Measurements from ENCODE around the gene SPTBN2. TPM values are rescaled to one million over a fixed set of nuclear protein-coding genes. Genes with fewer than 3 reads are reported as not detected.

The SPTBN2 gene
- total RNA-seq, 2 experiments from 2014 or later, result 0.18 to 0.25 TPM

- CTCF ChIA-PET, result interaction anchor here (0.8 to 8.3 kb wide), 2 partner anchors 141 to 147 kb away, joined by 3 to 68 read pairs; no protein-coding TSS in a partner anchor
- Mint-ChIP-seq H3K36me3 (ENCODE audit: low read depth) (no peaks in the 10 kb centered on the region), H3K4me3 (no peak overlapping the region), H3K4me1 (no peaks in the 10 kb centered on the region), H3K9me3 (no peaks in the 10 kb centered on the region), H3K27ac (no peak overlapping the region), H3K27me3 (no peaks in the 10 kb centered on the region)
- POLR2A ChIA-PET, result no interaction called here
- DNase-seq, result no peak
Measured at GRCh38 chr11:66692446-66692845, 36.6 kb downstream of the SPTBN2 start.

GRCh38 chr11:66691311-66691980 lies 37.6 kb downstream of the SPTBN2 start:
- no peaks in the 10 kb centered on the region for H3K36me3 Mint-ChIP-seq (ENCODE audit: low read depth)
- POLR2A ChIA-PET, result no interaction called here
- H3K27ac Mint-ChIP-seq, result no peak overlapping the region
- H3K27me3 Mint-ChIP-seq, result no peaks in the 10 kb centered on the region
- DNase-seq, result no peak
- no peaks in the 10 kb centered on the region for H3K4me1 Mint-ChIP-seq
- CTCF ChIA-PET, result no interaction called here
- H3K4me3 Mint-ChIP-seq, result no peak overlapping the region
- no peaks in the 10 kb centered on the region for H3K9me3 Mint-ChIP-seq

- no peak for DNase-seq
- Mint-ChIP-seq H3K27ac (no peak overlapping the region), H3K36me3 (ENCODE audit: low read depth) (no peaks in the 10 kb centered on the region), H3K9me3 (no peaks in the 10 kb centered on the region), H3K4me1 (no peaks in the 10 kb centered on the region), H3K4me3 (no peak overlapping the region), H3K27me3 (no peaks in the 10 kb centered on the region)
- CTCF ChIA-PET, result no interaction called here
- POLR2A ChIA-PET, result no interaction called here
Measured at GRCh38 chr11:66689661-66690590, 39.1 kb downstream of the SPTBN2 start.

GRCh38 chr11:66688561-66689534 lies 40.2 kb downstream of the SPTBN2 start:
- ChIA-PET POLR2A (interaction anchor here (1.5 kb wide), 1 partner anchor 154 kb away, joined by 3 read pairs; the partner anchor contains the start of gene RCE1), CTCF (interaction anchor here (0.6 kb wide), 2 partner anchors 110 to 144 kb away, joined by 3 read pairs; no protein-coding TSS in a partner anchor)
- no peak overlapping the region for H3K4me3 Mint-ChIP-seq
- H3K9me3 Mint-ChIP-seq, result no peaks in the 10 kb centered on the region
- H3K36me3 Mint-ChIP-seq (ENCODE audit: low read depth), result no peaks in the 10 kb centered on the region
- no peak for DNase-seq
- no peak overlapping the region for H3K27ac Mint-ChIP-seq
- no peaks in the 10 kb centered on the region for H3K27me3 Mint-ChIP-seq
- no peaks in the 10 kb centered on the region for H3K4me1 Mint-ChIP-seq

GRCh38 chr11:66687831-66688281 lies 41.2 kb downstream of the SPTBN2 start:
- no peak for DNase-seq
- CTCF ChIA-PET, result no interaction called here

GRCh38 chr11:66686801-66687750 lies 41.9 kb downstream of the SPTBN2 start:
- H3K4me3 Mint-ChIP-seq, result no peak overlapping the region
- no peaks in the 10 kb centered on the region for H3K36me3 Mint-ChIP-seq (ENCODE audit: low read depth)
- no peak overlapping the region for H3K27ac Mint-ChIP-seq
- H3K9me3 Mint-ChIP-seq, result no peaks in the 10 kb centered on the region
- H3K4me1 Mint-ChIP-seq, result no peaks in the 10 kb centered on the region
- ChIA-PET POLR2A (interaction anchor here (1.5 kb wide), 1 partner anchor 156 kb away, joined by 3 read pairs; the partner anchor contains the start of gene RCE1), CTCF (no interaction called here)
- peaks cover 3% of the 10 kb centered on the region for H3K27me3 Mint-ChIP-seq
- no peak for DNase-seq

More at GRCh38 chr11:66687831-66688281, 41.2 kb downstream of the SPTBN2 start:
- no peak overlapping the region for H3K27ac Mint-ChIP-seq
- H3K27me3 Mint-ChIP-seq, result peaks cover 3% of the 10 kb centered on the region
- H3K9me3 Mint-ChIP-seq, result no peaks in the 10 kb centered on the region
- POLR2A ChIA-PET, result interaction anchor here (1.5 kb wide), 1 partner anchor 155 kb away, joined by 3 read pairs; the partner anchor contains the start of gene RCE1
- no peak overlapping the region for H3K4me3 Mint-ChIP-seq
- no peaks in the 10 kb centered on the region for H3K36me3 Mint-ChIP-seq (ENCODE audit: low read depth)
- H3K4me1 Mint-ChIP-seq, result no peaks in the 10 kb centered on the region

GRCh38 chr11:66686100-66686785 lies 42.8 kb downstream of the SPTBN2 start:
- no peak overlapping the region for H3K4me3 Mint-ChIP-seq
- H3K27ac Mint-ChIP-seq, result no peak overlapping the region
- ChIA-PET POLR2A (no interaction called here), CTCF (no interaction called here)
- no peak for DNase-seq
- H3K4me1 Mint-ChIP-seq, result no peaks in the 10 kb centered on the region
- H3K9me3 Mint-ChIP-seq, result no peaks in the 10 kb centered on the region
- peaks cover 3% of the 10 kb centered on the region for H3K27me3 Mint-ChIP-seq
- no peaks in the 10 kb centered on the region for H3K36me3 Mint-ChIP-seq (ENCODE audit: low read depth)

GRCh38 chr11:66685276-66686099 lies 43.5 kb downstream of the SPTBN2 start:
- no peaks in the 10 kb centered on the region for H3K36me3 Mint-ChIP-seq (ENCODE audit: low read depth)
- POLR2A ChIA-PET, result no interaction called here
- no peak overlapping the region for H3K4me3 Mint-ChIP-seq
- H3K4me1 Mint-ChIP-seq, result no peaks in the 10 kb centered on the region
- DNase-seq, result no peak
- no peaks in the 10 kb centered on the region for H3K9me3 Mint-ChIP-seq
- peaks cover 3% of the 10 kb centered on the region for H3K27me3 Mint-ChIP-seq
- H3K27ac Mint-ChIP-seq, result no peak overlapping the region
- CTCF ChIA-PET, result no interaction called here

GRCh38 chr11:66684635-66685034 lies 44.4 kb downstream of the SPTBN2 start:
- DNase-seq, result no peak
- no peaks in the 10 kb centered on the region for H3K4me1 Mint-ChIP-seq
- H3K4me3 Mint-ChIP-seq, result no peak overlapping the region
- H3K27me3 Mint-ChIP-seq, result peaks cover 3% of the 10 kb centered on the region
- no peaks in the 10 kb centered on the region for H3K36me3 Mint-ChIP-seq (ENCODE audit: low read depth)
- CTCF ChIA-PET, result no interaction called here
- H3K27ac Mint-ChIP-seq, result no peak overlapping the region
- no peaks in the 10 kb centered on the region for H3K9me3 Mint-ChIP-seq
- POLR2A ChIA-PET, result no interaction called here

GRCh38 chr11:66683877-66684276 lies 45.1 kb downstream of the SPTBN2 start:
- peaks cover 3% of the 10 kb centered on the region for H3K27me3 Mint-ChIP-seq
- ChIA-PET POLR2A (no interaction called here), CTCF (no interaction called here)
- H3K4me1 Mint-ChIP-seq, result no peaks in the 10 kb centered on the region
- no peaks in the 10 kb centered on the region for H3K36me3 Mint-ChIP-seq (ENCODE audit: low read depth)
- no peak for DNase-seq
- no peak overlapping the region for H3K27ac Mint-ChIP-seq
- H3K9me3 Mint-ChIP-seq, result no peaks in the 10 kb centered on the region
- no peak overlapping the region for H3K4me3 Mint-ChIP-seq
